ENCODE measurements around the gene HIVEP2. TPM values are rescaled to one million over a fixed set of nuclear protein-coding genes. Genes with fewer than 3 reads are reported as not detected.
A peak's percentile ranks its signal among the peaks of the same experiment; 100 is the strongest.

Gene HIVEP2
- total and polyA plus RNA-seq, 4 donors, result 3.0 to 23.8 (median 11.2) TPM

GRCh38 chr6:142735204-142735603 is 209.8 kb downstream of the HIVEP2 start:
- no peak overlapping the region for H3K4me3 ChIP-seq
- 56 to 73% methylated on average over 4 of the region's 4 CpGs for WGBS, 2 donors
- peaks cover 0 to 5% (median 0%) of the 10 kb centered on the region in 5 donors for H3K4me1 ChIP-seq (ENCODE audit: control insufficient read depth in 5 of 5, insufficient read depth in 5 of 5, low read length in 5 of 5)
- no peaks in the 10 kb centered on the region for H3K27me3 ChIP-seq (ENCODE audit: control insufficient read depth in 3 of 3, insufficient read depth in 3 of 3, low read length in 2 of 3)
- H3K27ac ChIP-seq (ENCODE audit: low read depth in 1 of 2, low read length in 1 of 2), result no peak overlapping the region
- H3K36me3 ChIP-seq (ENCODE audit: control insufficient read depth in 4 of 4, insufficient read depth in 4 of 4, low read length in 4 of 4), result no peaks in the 10 kb centered on the region
- no peak for TF ChIP-seq CTCF (IDR thresholded peaks at IDR 0.05; ENCODE audit: control extremely low read depth, extremely low read depth)
- ATAC-seq (ENCODE audit: insufficient read depth, low FRiP score), result no peak
- peak in 2 of 3 donors; percentile 28 to 39 for DNase-seq
- H3K9ac ChIP-seq (ENCODE audit: insufficient read depth in 1 of 2, low read length in 2 of 2), result no peak overlapping the region
- H3K9me3 ChIP-seq (ENCODE audit: control insufficient read depth in 4 of 4, insufficient read depth in 3 of 4, low read length in 3 of 4), result no peaks in the 10 kb centered on the region

- no peaks in the 10 kb centered on the region for H3K36me3 ChIP-seq (ENCODE audit: control insufficient read depth in 4 of 4, insufficient read depth in 4 of 4, low read length in 4 of 4)
- H3K9ac ChIP-seq (ENCODE audit: insufficient read depth in 1 of 2, low read length in 2 of 2), result no peak overlapping the region
- H3K27ac ChIP-seq (ENCODE audit: low read depth in 1 of 2, low read length in 1 of 2), result no peak overlapping the region
- DNase-seq, result no peak
- H3K4me1 ChIP-seq (ENCODE audit: control insufficient read depth in 5 of 5, insufficient read depth in 5 of 5, low read length in 5 of 5), result peaks cover 0 to 10% (median 5%) of the 10 kb centered on the region in 5 donors
- no peaks in the 10 kb centered on the region for H3K27me3 ChIP-seq (ENCODE audit: control insufficient read depth in 3 of 3, insufficient read depth in 3 of 3, low read length in 2 of 3)
- no peak overlapping the region for H3K4me3 ChIP-seq
- TF ChIP-seq CTCF (IDR thresholded peaks at IDR 0.05; ENCODE audit: control extremely low read depth, extremely low read depth), result no peak
- no peaks in the 10 kb centered on the region for H3K9me3 ChIP-seq (ENCODE audit: control insufficient read depth in 4 of 4, insufficient read depth in 3 of 4, low read length in 3 of 4)
- no peak for ATAC-seq (ENCODE audit: insufficient read depth, low FRiP score)
These were observed 212.2 kb downstream of the HIVEP2 start for GRCh38 chr6:142732790-142733189.

- Histone ChIP-seq H3K4me3 (no peak overlapping the region), H3K27ac (ENCODE audit: low read depth in 1 of 2, low read length in 1 of 2) (no peak overlapping the region), H3K36me3 (ENCODE audit: control insufficient read depth in 4 of 4, insufficient read depth in 4 of 4, low read length in 4 of 4) (no peaks in the 10 kb centered on the region), H3K4me1 (ENCODE audit: control insufficient read depth in 5 of 5, insufficient read depth in 5 of 5, low read length in 5 of 5) (peaks cover 0 to 10% (median 5%) of the 10 kb centered on the region in 5 donors), H3K9me3 (ENCODE audit: control insufficient read depth in 4 of 4, insufficient read depth in 3 of 4, low read length in 3 of 4) (no peaks in the 10 kb centered on the region), H3K9ac (ENCODE audit: insufficient read depth in 1 of 2, low read length in 2 of 2) (no peak overlapping the region), H3K27me3 (ENCODE audit: control insufficient read depth in 3 of 3, insufficient read depth in 3 of 3, low read length in 2 of 3) (no peaks in the 10 kb centered on the region)
- DNase-seq, result no peak
- TF ChIP-seq CTCF (IDR thresholded peaks at IDR 0.05; ENCODE audit: control extremely low read depth, extremely low read depth), result no peak
- 95 to 97% methylated on average over 5 of the region's 5 CpGs for WGBS, 2 donors
- ATAC-seq (ENCODE audit: insufficient read depth, low FRiP score), result no peak
These were observed 213.4 kb downstream of the HIVEP2 start for GRCh38 chr6:142731611-142732010.

- Histone ChIP-seq H3K27ac (ENCODE audit: low read depth in 1 of 2, low read length in 1 of 2) (no peak overlapping the region), H3K4me1 (ENCODE audit: control insufficient read depth in 5 of 5, insufficient read depth in 5 of 5, low read length in 5 of 5) (peaks cover 0 to 5% (median 5%) of the 10 kb centered on the region in 5 donors), H3K36me3 (ENCODE audit: control insufficient read depth in 4 of 4, insufficient read depth in 4 of 4, low read length in 4 of 4) (no peaks in the 10 kb centered on the region), H3K27me3 (ENCODE audit: control insufficient read depth in 3 of 3, insufficient read depth in 3 of 3, low read length in 2 of 3) (no peaks in the 10 kb centered on the region), H3K4me3 (no peak overlapping the region), H3K9ac (ENCODE audit: insufficient read depth in 1 of 2, low read length in 2 of 2) (no peak overlapping the region), H3K9me3 (ENCODE audit: control insufficient read depth in 4 of 4, insufficient read depth in 3 of 4, low read length in 3 of 4) (no peaks in the 10 kb centered on the region)
- WGBS, 2 donors, result 34 to 44% methylated on average over 4 of the region's 4 CpGs
- TF ChIP-seq CTCF (IDR thresholded peaks at IDR 0.05; ENCODE audit: control extremely low read depth, extremely low read depth), result no peak
- ATAC-seq (ENCODE audit: insufficient read depth, low FRiP score), result no peak
- DNase-seq, result no peak
These were observed 215.4 kb downstream of the HIVEP2 start for GRCh38 chr6:142729618-142730017.

Measured in lung (tissue), 12 donors.